Measurements from ENCODE around the gene EBLN2. TPM values are rescaled to one million over a fixed set of nuclear protein-coding genes. Genes with fewer than 3 reads are reported as not detected.

Gene EBLN2
- polyA plus RNA-seq, 1 of the 3 experiments (the other 2 are of a cell fraction) = 1.4 TPM

DNA sequence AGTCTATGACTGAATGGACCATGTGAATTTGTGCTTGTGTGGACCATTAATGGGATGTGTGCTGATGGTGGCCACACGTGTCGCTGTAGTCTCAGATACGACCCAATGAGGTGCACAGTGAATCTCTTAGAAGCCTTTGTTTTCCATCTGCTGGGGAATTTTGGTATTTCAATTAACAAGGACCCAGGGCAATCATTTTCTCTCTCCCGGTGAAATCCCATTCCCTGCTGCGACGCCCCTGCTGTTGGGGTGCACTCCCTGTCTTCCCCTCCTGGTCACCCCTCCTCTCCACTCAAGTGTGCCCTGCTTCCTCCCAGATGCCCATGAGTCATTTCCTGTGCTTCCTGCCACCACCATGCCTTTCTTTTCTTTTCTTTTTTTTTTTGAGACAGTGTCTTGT lies 32.7 kb downstream of the EBLN2 start:
- no peak overlapping the region for H3K27ac ChIP-seq (ENCODE audit: low read depth in 2 of 2, low read length in 1 of 2)
- POLR2A ChIA-PET = interaction anchor here (0.7 kb wide), 1 partner anchor 190 kb away, joined by 3 read pairs; no protein-coding TSS in a partner anchor
- H3K4me3 ChIP-seq (ENCODE audit: low read depth in 2 of 2, low read length in 1 of 2) = no peak overlapping the region
- peak; percentile 42; the same call in 1 of the 2 replicates for TF ChIP-seq TCF12 (IDR thresholded peaks at IDR 0.05)
- TF ChIP-seq FOSL2 (IDR thresholded peaks at IDR 0.05; ENCODE audit: borderline replicate concordance, low read depth) = peak; percentile 27; the same call in 1 of the 2 replicates
- no peak for TF ChIP-seq EZH2phosphoT487 (IDR thresholded peaks at IDR 0.05; ENCODE audit: borderline replicate concordance, low read depth)
- H3K9ac ChIP-seq = no peak overlapping the region
- peaks cover 3 to 6% of the 10 kb centered on the region in 2 experiments; a peak in 3 of 4 replicates for H3K4me1 ChIP-seq (ENCODE audit: control insufficient read depth in 1 of 2, insufficient read depth in 2 of 2, low read depth in 1 of 2, low read length in 1 of 2)
- CTCF ChIA-PET = interaction anchor here (1.3 to 11.7 kb wide), 3 partner anchors 243 to 408 kb away, joined by 4 to 104 read pairs (median 4); no protein-coding TSS in a partner anchor
- no peaks in the 10 kb centered on the region for H3K36me3 ChIP-seq (replicated peaks in 1 of 2; ENCODE audit: control insufficient read depth in 1 of 2, insufficient read depth in 2 of 2, low read length in 1 of 2)
- no peaks in the 10 kb centered on the region for H3K9me2 ChIP-seq
- DNase-seq = peak; percentile 21
- no peaks in the 10 kb centered on the region for H3K9me3 ChIP-seq
- no peaks in the 10 kb centered on the region for H3F3A ChIP-seq (replicated peaks; ENCODE audit: insufficient read depth)
- no peaks in the 10 kb centered on the region for H3K27me3 ChIP-seq (ENCODE audit: insufficient read depth)
- H3K4me2 ChIP-seq = peak overlapping the region; percentile 50; the same call in 1 of the 2 replicates
- H4K20me1 ChIP-seq (ENCODE audit: insufficient read depth) = no peaks in the 10 kb centered on the region
- WGBS (ENCODE audit: low lambda C conversion rate) = 79% methylated on average over 4 of the region's 6 CpGs
- 0 out of 2 replicates have a peak overlapping the region, but pooled peaks have one; percentile 57 for H2AFZ ChIP-seq (ENCODE audit: low read depth)
- no peaks in the 10 kb centered on the region for H3K79me2 ChIP-seq (ENCODE audit: insufficient read depth)

DNA sequence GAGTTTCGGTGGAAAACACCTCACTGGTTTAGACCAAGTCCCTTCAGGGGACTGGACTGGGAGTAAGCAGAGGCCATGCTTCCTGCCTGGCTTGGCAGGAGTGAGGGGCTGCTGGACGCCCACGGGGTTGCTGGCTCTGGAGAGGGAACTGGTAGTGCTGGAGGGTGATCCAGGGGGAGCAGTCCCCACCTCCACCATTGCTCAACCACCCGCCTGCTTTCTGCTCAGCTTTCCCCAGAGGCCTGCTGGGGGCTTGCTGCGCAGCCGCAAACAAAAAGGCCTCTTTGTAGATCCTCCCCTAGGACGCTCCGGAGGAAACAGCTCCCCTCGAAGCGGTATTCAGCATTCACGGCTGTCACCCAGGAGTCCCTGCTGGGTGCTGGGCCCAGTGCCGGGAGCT lies 33.5 kb downstream of the EBLN2 start:
- H3K27me3 ChIP-seq (ENCODE audit: insufficient read depth) = no peaks in the 10 kb centered on the region
- H3K9me3 ChIP-seq = no peaks in the 10 kb centered on the region
- no peaks in the 10 kb centered on the region for H3K9me2 ChIP-seq
- H2AFZ ChIP-seq (ENCODE audit: low read depth) = no peak overlapping the region
- H3K4me2 ChIP-seq = no peak overlapping the region
- H3K27ac ChIP-seq (ENCODE audit: low read depth in 2 of 2, low read length in 1 of 2) = no peak overlapping the region
- no peak overlapping the region for H3K4me3 ChIP-seq (ENCODE audit: low read depth in 2 of 2, low read length in 1 of 2)
- H3K4me1 ChIP-seq (ENCODE audit: control insufficient read depth in 1 of 2, insufficient read depth in 2 of 2, low read depth in 1 of 2, low read length in 1 of 2) = peaks cover 3 to 6% of the 10 kb centered on the region in 2 experiments; a peak in 3 of 4 replicates
- CTCF ChIA-PET = interaction anchor here (0.6 to 11.7 kb wide), 5 partner anchors 9 to 1641 kb away, joined by 3 to 104 read pairs (median 6); no protein-coding TSS in a partner anchor
- POLR2A ChIA-PET = no interaction called here
- DNase-seq = no peak
- H3K9ac ChIP-seq = no peak overlapping the region
- whole genome bisulfite sequencing (ENCODE audit: low lambda C conversion rate) = 88% methylated on average over 6 of the region's 12 CpGs
- no peaks in the 10 kb centered on the region for H3F3A ChIP-seq (replicated peaks; ENCODE audit: insufficient read depth)
- no peaks in the 10 kb centered on the region for H4K20me1 ChIP-seq (ENCODE audit: insufficient read depth)
- no peaks in the 10 kb centered on the region for H3K36me3 ChIP-seq (replicated peaks in 1 of 2; ENCODE audit: control insufficient read depth in 1 of 2, insufficient read depth in 2 of 2, low read length in 1 of 2)
- no peaks in the 10 kb centered on the region for H3K79me2 ChIP-seq (ENCODE audit: insufficient read depth)
- no peak for TF ChIP-seq RFX5 (IDR thresholded peaks at IDR 0.05; ENCODE audit: low read length)

DNA sequence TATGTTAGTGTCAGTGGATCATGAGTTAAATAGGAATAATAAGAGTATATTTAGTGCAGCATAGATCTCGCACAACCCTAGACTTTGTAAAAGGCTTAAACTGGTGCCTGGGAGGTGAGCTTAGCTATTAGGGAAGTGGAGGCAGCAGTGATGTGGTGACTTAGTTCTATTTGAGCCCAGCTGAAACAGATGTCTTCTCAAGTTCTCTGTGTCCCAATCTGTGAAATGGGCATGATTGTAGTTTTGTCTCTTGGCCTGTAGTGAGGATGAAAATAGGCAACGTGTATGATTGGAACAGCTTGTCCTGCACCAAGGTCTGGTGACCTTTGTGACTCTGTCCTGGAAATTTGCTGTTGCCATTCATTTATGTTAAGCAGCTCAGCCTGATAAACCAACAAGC lies 34.7 kb downstream of the EBLN2 start:
- Histone ChIP-seq H3K9me2 (no peaks in the 10 kb centered on the region), H4K20me1 (ENCODE audit: insufficient read depth) (no peaks in the 10 kb centered on the region), H3K9me3 (no peaks in the 10 kb centered on the region), H3K4me2 (no peak overlapping the region), H3K4me3 (ENCODE audit: low read depth in 2 of 2, low read length in 1 of 2) (no peak overlapping the region), H3K27me3 (ENCODE audit: insufficient read depth) (no peaks in the 10 kb centered on the region), H3K27ac (ENCODE audit: low read depth in 2 of 2, low read length in 1 of 2) (no peak overlapping the region), H3F3A (replicated peaks; ENCODE audit: insufficient read depth) (no peaks in the 10 kb centered on the region), H3K36me3 (replicated peaks in 1 of 2; ENCODE audit: control insufficient read depth in 1 of 2, insufficient read depth in 2 of 2, low read length in 1 of 2) (no peaks in the 10 kb centered on the region), H3K9ac (no peak overlapping the region), H2AFZ (ENCODE audit: low read depth) (no peak overlapping the region), H3K4me1 (ENCODE audit: control insufficient read depth in 1 of 2, insufficient read depth in 2 of 2, low read depth in 1 of 2, low read length in 1 of 2) (peaks cover 6 to 8% of the 10 kb centered on the region in 2 experiments; a peak in 3 of 4 replicates), H3K79me2 (ENCODE audit: insufficient read depth) (no peaks in the 10 kb centered on the region)
- TF ChIP-seq TEAD4 (IDR thresholded peaks at IDR 0.05; ENCODE audit: borderline replicate concordance, insufficient read depth) (no peak), TAF1 (IDR thresholded peaks at IDR 0.05; ENCODE audit: borderline replicate concordance, low read depth, low read length) (no peak), SIN3A (IDR thresholded peaks at IDR 0.05; ENCODE audit: borderline replicate concordance, low read depth, low read length) (no peak), RXRA (IDR thresholded peaks at IDR 0.05; ENCODE audit: borderline replicate concordance, low read depth) (no peak)
- POLR2A ChIA-PET = no interaction called here
- WGBS (ENCODE audit: low lambda C conversion rate) = 100% methylated on average over 1 of the region's 2 CpGs
- no peak for DNase-seq
- CTCF ChIA-PET = interaction anchor here (0.6 to 11.7 kb wide), 8 partner anchors 10 to 665 kb away, joined by 3 to 104 read pairs (median 4); no protein-coding TSS in a partner anchor
